ENCODE measurements around the gene CADPS2.

The CADPS2 gene

GRCh38 chr7:122768827-122769226 is 117.4 kb downstream of the CADPS2 start:
- DNase-seq (ENCODE audit: low spot score): no peak

- DNase-seq (ENCODE audit: low spot score): no peak
Measured at GRCh38 chr7:122767339-122767738, 118.9 kb downstream of the CADPS2 start.

GRCh38 chr7:122766593-122766992 is 119.7 kb downstream of the CADPS2 start:
- DNase-seq (ENCODE audit: low spot score): no peak

DNA sequence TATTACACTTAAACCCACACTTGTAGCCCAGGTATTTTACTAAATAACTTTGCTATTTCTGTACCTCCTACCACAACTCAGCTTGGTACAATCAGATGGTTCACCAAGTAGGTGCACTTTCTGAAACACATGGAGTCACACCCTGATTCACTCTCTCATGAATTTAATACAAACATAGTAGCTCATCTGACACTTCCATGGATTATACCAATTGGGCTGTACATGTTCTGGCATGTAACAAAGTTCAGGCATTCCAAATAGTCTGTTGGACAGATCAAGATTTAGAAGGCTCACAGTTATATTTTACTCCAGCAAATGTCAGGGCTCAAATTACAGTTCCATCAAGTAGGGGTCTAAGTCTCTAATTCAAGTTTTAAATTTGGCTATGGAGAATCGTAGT is 121.4 kb downstream of the CADPS2 start:
- DNase-seq (ENCODE audit: low spot score): no peak

DNA sequence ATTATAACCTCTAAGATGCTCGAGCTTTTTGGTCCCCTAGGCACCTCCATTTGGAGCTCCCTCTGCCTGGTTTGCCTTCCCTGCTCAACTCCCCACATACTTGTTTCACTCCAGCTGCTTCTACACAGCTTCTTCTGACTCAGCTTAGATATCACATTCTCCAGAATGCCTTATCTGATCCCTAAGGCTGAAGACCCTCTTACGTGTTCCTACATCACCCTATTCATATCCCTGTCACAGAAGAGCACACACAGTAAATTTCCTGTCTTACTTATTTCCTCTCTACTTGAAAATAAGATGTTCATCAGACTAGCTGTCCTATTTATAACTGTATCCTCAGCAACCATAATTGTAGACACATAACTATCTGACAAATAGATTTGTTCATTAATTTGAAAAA is 122.2 kb downstream of the CADPS2 start:
- DNase-seq (ENCODE audit: low spot score): no peak

- no peak for DNase-seq (ENCODE audit: low spot score)
Measured at GRCh38 chr7:122762071-122762470, 124.2 kb downstream of the CADPS2 start.

GRCh38 chr7:122758501-122758900 is 127.8 kb downstream of the CADPS2 start:
- DNase-seq (ENCODE audit: low spot score): no peak

- no peak for DNase-seq (ENCODE audit: low spot score)
Measured at GRCh38 chr7:122756860-122757259, 129.4 kb downstream of the CADPS2 start.

DNA sequence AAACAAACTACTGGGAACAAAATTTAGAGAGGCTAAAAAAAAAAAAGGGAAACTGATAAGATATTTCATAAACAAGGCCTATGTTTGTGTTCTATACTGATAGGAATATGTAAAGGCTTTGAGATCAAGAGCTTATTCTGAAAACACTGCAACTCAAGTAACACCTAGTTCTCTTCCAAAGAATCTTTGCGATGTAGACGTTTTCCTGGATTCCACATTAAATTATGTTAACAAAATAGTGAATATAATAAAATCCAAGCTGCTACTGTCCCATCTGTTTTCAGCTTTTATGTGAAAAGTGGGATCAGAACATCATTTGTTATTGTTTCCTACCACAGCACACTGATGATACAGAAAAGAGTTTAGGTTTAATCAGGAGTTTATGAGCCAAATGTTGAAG is 130.6 kb downstream of the CADPS2 start:
- no peak for DNase-seq (ENCODE audit: low spot score)

DNA sequence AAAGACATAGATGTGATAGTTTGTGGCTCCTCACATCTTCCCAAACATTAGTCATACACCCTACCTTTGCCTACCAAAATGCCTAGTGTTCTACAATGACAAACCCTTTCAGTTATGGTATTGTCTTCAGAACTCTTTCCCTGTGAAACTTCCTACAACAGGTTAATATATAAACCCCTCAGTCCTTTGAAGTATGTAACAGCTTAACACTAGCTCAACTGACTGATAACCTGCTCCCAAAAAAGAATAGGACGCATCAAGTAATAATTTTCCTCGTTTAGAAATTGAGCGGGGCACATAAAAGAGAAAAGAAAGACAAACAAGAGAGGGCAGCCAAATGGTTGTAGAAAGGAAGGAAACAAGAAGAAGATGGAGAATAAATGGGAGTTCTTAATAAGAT is 133.7 kb downstream of the CADPS2 start:
- DNase-seq (ENCODE audit: low spot score): no peak

DNA sequence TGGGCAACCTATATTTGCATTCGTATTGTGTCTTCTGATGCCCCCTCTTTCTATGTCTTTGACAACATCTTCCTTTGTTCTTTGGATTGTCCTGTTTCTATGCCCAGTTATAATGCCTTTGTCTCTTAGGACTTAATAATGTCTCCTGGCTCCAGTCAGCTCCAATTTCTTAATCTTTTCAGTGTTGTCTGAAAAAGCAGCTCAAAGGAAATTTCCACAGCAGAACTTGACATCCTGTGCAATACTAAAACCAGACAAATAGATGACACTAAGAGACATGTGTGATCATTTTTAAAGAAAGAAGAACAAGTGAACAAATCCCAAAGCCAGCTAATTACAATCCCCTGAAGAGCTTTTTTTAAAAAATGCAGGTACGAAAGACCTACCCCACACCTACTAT is 135.9 kb downstream of the CADPS2 start:
- no peak for DNase-seq (ENCODE audit: low spot score)

- no peak for DNase-seq (ENCODE audit: low spot score)
Measured at GRCh38 chr7:122748195-122748594, 138.1 kb downstream of the CADPS2 start.

DNA sequence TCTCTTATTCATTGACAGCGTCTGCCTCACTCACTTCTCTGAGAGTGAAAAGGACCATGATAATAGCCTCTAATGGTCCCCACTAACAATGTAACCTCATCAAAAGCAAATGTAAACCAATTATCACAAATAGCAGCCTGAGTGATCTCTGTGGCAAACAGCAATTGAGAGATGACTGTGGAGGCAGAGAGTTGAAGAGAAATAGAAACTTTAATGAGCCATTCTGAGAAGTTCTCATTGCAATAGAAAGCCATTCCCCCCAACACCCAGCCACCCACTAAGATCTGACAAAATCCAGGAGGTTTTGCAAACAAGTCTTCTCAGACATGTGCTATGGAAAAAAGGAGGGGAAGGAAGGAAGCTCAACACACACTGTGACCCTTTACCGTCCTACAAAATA is 139.3 kb downstream of the CADPS2 start:
- DNase-seq (ENCODE audit: low spot score): no peak

- DNase-seq (ENCODE audit: low spot score): no peak
Measured at GRCh38 chr7:122743211-122743610, 143.0 kb downstream of the CADPS2 start.

GRCh38 chr7:122738947-122739346 is 147.3 kb downstream of the CADPS2 start:
- no peak for DNase-seq (ENCODE audit: low spot score)

GRCh38 chr7:122736183-122736582 is 150.1 kb downstream of the CADPS2 start:
- DNase-seq (ENCODE audit: low spot score): no peak

DNA sequence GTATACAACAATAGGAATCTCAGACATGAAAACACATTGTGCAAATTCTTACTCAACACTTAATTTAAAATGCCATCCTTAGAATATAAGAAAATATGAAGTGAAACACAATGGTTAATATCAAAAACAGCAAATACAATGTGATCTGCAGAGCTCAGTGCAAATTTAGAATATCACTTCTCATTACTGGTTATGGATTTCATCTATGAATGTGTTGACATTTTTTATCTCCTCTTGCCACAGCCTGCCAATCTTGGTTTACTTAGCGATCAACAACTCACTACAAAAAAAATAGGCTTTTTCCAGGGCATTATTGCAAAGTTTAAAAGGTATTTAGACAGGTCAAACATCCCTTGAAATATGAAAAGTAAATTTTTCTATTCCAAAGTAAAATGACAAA is 158.5 kb downstream of the CADPS2 start:
- no peak for DNase-seq (ENCODE audit: low spot score)

DNA sequence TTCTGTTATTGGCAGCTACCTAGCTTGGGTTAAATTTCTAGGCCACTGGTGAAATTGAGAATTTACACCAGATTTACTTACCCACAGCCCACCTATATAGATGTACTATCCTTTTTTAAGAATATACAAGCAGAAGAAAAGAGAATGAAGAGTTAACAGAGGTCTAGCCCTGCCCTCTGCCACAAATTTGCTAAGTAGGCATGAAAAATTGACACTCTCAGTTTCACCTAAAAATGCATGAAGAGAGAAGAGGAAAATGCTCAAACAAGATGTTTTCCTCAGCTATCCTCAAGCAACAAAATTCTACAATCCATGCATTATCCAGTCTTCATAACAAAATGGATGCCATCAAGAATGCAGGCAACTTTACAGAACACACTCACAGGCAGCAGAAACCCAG is 158.9 kb downstream of the CADPS2 start:
- no peak for DNase-seq (ENCODE audit: low spot score)

- no peak for DNase-seq (ENCODE audit: low spot score)
Measured at GRCh38 chr7:122726881-122727280, 159.4 kb downstream of the CADPS2 start.

GRCh38 chr7:122724366-122724765 is 161.9 kb downstream of the CADPS2 start:
- DNase-seq (ENCODE audit: low spot score): no peak

DNA sequence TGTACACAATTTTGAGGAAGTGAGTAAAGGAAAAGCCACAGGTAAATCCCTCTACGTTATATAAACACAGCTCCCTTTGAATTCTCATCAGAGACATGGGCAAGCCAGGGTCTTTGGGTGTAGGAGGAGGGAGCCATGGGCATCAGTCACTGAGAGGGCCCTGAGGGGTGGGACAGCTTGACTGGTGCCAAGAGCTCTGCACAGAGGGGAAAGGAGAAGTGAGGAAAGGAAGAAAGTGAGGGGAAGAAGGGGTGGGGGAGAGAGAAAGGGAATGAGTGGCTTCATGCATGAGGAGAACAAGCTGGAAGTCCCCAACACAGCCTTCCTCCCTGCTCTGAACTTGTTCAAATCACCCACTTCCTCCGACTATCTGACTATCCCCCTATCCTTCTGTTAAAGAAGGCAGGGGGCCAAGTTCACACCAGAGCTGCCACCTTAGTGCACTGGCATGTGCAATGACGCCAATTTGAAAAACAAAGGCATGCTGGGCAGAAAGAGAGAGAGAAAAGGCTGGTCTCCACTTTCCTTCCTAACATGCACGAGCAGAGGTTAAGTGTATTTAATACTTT is 167.2 kb downstream of the CADPS2 start:
- no peak for DNase-seq (ENCODE audit: low spot score)

DNA sequence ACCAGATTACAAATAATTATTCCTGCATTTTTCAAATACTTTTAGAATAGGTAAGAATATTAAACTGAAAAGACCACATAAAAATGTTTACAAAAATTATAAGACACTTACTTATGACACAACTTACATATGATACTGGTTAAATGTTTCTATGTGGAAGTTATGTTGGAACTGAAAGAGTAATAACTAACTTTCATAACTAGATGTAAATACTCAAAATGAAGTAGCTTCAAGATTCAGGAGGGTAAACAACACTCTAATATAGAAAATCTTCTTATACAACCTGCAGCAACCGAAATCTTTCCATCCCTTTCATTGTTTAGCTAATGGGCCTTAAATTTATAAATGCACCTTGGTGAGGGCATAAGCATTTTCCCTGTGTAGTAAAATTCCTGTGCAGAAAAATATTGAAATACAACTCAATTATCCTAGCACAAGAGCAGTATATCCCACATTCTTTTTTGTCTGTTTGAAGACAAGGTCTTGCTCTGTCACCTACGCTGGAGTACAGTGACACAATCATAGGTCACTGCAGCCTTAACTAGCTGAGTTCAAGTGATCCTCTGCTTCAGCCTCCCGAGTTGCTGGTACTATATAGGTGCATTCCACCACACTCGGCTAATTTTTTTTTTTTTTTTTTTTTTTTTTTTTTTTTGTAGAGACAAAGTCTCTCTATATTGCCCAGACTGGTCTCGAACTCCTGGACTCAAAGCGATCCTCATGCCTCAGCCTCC is 168.7 kb downstream of the CADPS2 start:
- no peak for DNase-seq (ENCODE audit: low spot score)

GRCh38 chr7:122715183-122715582 is 171.1 kb downstream of the CADPS2 start:
- no peak for DNase-seq (ENCODE audit: low spot score)

DNA sequence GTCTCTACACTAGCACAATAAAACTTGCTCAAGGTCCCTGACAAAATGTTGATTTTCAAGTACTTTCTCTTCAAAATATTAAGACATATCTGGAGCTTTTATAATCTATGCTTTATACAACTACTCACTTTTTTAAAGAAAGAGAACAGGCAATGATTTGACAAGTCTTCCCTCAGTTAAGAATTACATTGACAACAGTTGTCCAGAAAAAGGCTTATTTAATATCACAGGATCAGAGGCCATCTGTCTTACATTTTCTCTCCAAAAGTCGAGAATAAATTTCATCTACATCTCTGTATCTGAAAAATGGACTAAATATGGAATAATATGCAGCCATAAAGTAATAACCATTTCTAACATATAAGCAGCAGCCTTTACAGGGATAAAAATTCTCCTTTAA is 175.3 kb downstream of the CADPS2 start:
- no peak for DNase-seq (ENCODE audit: low spot score)

Data from GM03348 (cell line).